HCT116 (cell line): ENCODE measurements around the gene HAPLN1. TPM values are rescaled to one million over a fixed set of nuclear protein-coding genes. Genes with fewer than 3 reads are reported as not detected.

Experiments used
- ATAC-seq: fragments of 200-7000 bp; cut with Tn5 transposase; 2 replicates; pipeline ENCODE4 v1.9.1; 2020; ENCODE audit warnings: mild to moderate bottlenecking, moderate library complexity
- BruUV-seq: library from RNA; stranded (reverse); fragments of 400-500 nt; replicated peaks from 2 replicates; lab custom pipeline; 2021; lab: Mats Ljungman, UMichigan
- CTCF ChIA-PET: fragments of 300-600 bp; sonication (Branson Sonifier 250); formaldehyde crosslinking; loops from one replicate; lab custom pipeline; 2021; ENCODE audit warnings: antibody characterized with exemption; lab: Charles Lee
- POLR2A ChIA-PET: fragments of 300-600, 350-600 bp; sonication (Branson Sonifier 250); formaldehyde crosslinking; loops from one replicate; lab custom pipeline; 2021; ENCODE audit warnings: antibody characterized with exemption; lab: Charles Lee
- RAD21 ChIA-PET, 2 experiments: fragments of 300-600 bp; sonication (Branson Sonifier 250); formaldehyde crosslinking; loops; one replicate each; lab custom pipeline; 2023; ENCODE audit warnings: low total read pairs in 2 of 2; ENCODE audit not compliant: uncharacterized antibody in 2 of 2, unreplicated experiment in 2 of 2, low non-redundant PET in 1 of 2; lab: Charles Lee
- DNase-seq: peaks from one replicate; pipeline ENCODE4 v3.0.0-alpha.2; 2010; ENCODE audit warnings: low read depth, low spot score
- H2AFZ ChIP-seq: fragments of 200-600 bp; shearing (Covaris generic), sonication (generic); 2 replicates; pipeline ENCODE4 v1.6.1; 2017; ENCODE audit warnings: low read depth, mixed run types, mixed read lengths, antibody characterized with exemption, low read length; ENCODE audit not compliant: poor library complexity, severe bottlenecking
- H3K27ac ChIP-seq: 2 replicates; pipeline ENCODE4 v1.5.1; 2012; ENCODE audit warnings: low read depth, low read length
- H3K27me3 ChIP-seq: fragments of 200-600 bp; sonication (generic); 2 replicates; pipeline ENCODE4 v1.6.1; 2016; ENCODE audit warnings: mixed run types, low read length, mixed read lengths; ENCODE audit not compliant: insufficient read depth
- H3K36me3 ChIP-seq, 2 experiments: fragments of 200-500 bp in 1 of 2; fragments of 200-600 bp in 1 of 2; sonication (Bioruptor generic) in 1 of 2; sonication (generic) in 1 of 2; 2 replicates each; pipeline versions ENCODE4 v1.5.1 to v1.6.1; 2014 to 2016; ENCODE audit warnings: low read length in 2 of 2, inconsistent platforms in 1 of 2, mixed read lengths in 1 of 2, mixed run types in 1 of 2; ENCODE audit not compliant: insufficient read depth in 2 of 2, control insufficient read depth in 1 of 2
- H3K4me1 ChIP-seq, 2 experiments: fragments of 200-600 bp in 1 of 2; sonication (generic) in 1 of 2; 2 replicates each; pipeline versions ENCODE4 v1.5.1 to v1.6.1; 2012 to 2017; ENCODE audit warnings: low read length in 2 of 2, inconsistent platforms in 1 of 2, mild to moderate bottlenecking in 1 of 2, mixed read lengths in 1 of 2, mixed run types in 1 of 2, moderate library complexity in 1 of 2; ENCODE audit not compliant: insufficient read depth in 2 of 2, control insufficient read depth in 1 of 2
- H3K4me2 ChIP-seq: fragments of 200-600 bp; sonication (generic); 2 replicates; pipeline ENCODE4 v1.6.1; 2017; ENCODE audit warnings: mixed run types, low read length, mixed read lengths
- H3K4me3 ChIP-seq, 2 experiments: fragments of 200-600 bp in 1 of 2; sonication (generic) in 1 of 2; replicated peaks in 1 of 2; 2 replicates each; pipeline ENCODE4 v1.5.1; 2011 to 2016; ENCODE audit warnings: low read length in 2 of 2, control low read depth in 1 of 2, low read depth in 1 of 2, mild to moderate bottlenecking in 1 of 2, mixed read lengths in 1 of 2, mixed run types in 1 of 2
- H3K79me2 ChIP-seq: fragments of 200-600 bp; sonication (generic); 2 replicates; pipeline ENCODE4 v1.6.1; 2017; ENCODE audit warnings: mild to moderate bottlenecking, mixed run types, low read length, moderate library complexity, mixed read lengths; ENCODE audit not compliant: insufficient read depth
- H3K9ac ChIP-seq: fragments of 200-600 bp; sonication (generic); 2 replicates; pipeline ENCODE4 v1.6.1; 2016; ENCODE audit warnings: low read length, mixed read lengths
- H3K9me2 ChIP-seq: fragments of 200-600 bp; sonication (generic), shearing (Covaris generic); 2 replicates; pipeline ENCODE4 v1.6.1; 2017; ENCODE audit warnings: mixed run types, mild to moderate bottlenecking, moderate library complexity; ENCODE audit not compliant: insufficient read depth
- H3K9me3 ChIP-seq, 2 experiments: fragments of 200-500 bp in 1 of 2; fragments of 200-600 bp in 1 of 2; sonication (Bioruptor generic) in 1 of 2; sonication (generic) in 1 of 2; 2 replicates each; pipeline ENCODE4 v1.6.1; 2014 to 2017; ENCODE audit warnings: low read length in 2 of 2, mixed read lengths in 2 of 2, inconsistent platforms in 1 of 2, low read depth in 1 of 2, mild to moderate bottlenecking in 1 of 2, mixed run types in 1 of 2, moderate library complexity in 1 of 2; ENCODE audit not compliant: control insufficient read depth in 1 of 2, insufficient read depth in 1 of 2
- H4K20me1 ChIP-seq: fragments of 200-600 bp; sonication (generic), shearing (Covaris generic); 2 replicates; pipeline ENCODE4 v1.6.1; 2017; ENCODE audit warnings: mixed run types, mild to moderate bottlenecking, moderate library complexity; ENCODE audit not compliant: insufficient read depth
- CBX3 ChIP-seq: IDR thresholded peaks from 2 replicates; pipeline ENCODE4 v1.6.1; 2012; ENCODE audit warnings: low read depth
- EGR1 ChIP-seq: IDR thresholded peaks from 2 replicates; pipeline ENCODE4 v1.6.1; 2012; ENCODE audit warnings: low read depth
- EZH2 ChIP-seq: fragments of 200-600 bp; sonication (generic); IDR thresholded peaks from 2 replicates; pipeline ENCODE4 v1.6.1; 2017; ENCODE audit warnings: antibody characterized with exemption, mixed run types
- FOSL1 ChIP-seq: IDR thresholded peaks from 2 replicates; pipeline ENCODE4 v1.6.1; 2012; ENCODE audit warnings: low read depth
- JUND ChIP-seq: IDR thresholded peaks from 2 replicates; pipeline ENCODE4 v1.6.1; 2012
- POLR2A ChIP-seq: IDR thresholded peaks from 2 replicates; pipeline ENCODE4 v1.7.0; 2011; ENCODE audit warnings: borderline replicate concordance; ENCODE audit not compliant: insufficient read depth, insufficient read length; ENCODE audit errors: extremely low read depth
- SRF ChIP-seq: IDR thresholded peaks from 2 replicates; pipeline ENCODE4 v1.6.1; 2012; ENCODE audit warnings: low read depth
- intact Hi-C: fragments of 100-400 bp; cut with micrococcal nuclease; formaldehyde crosslinking; loops from 2 replicates; pipeline ENCODE4 v1.10.0; 2022
- total RNA-seq: library from RNA; stranded (reverse); gene quantifications from one replicate; pipeline ENCODE4 v1.2.1, GENCODE V29; 2021; ENCODE audit not compliant: unreplicated experiment
- TF ChIP-seq, protein P1 (sequence below), 3 experiments: fragments of 200-600 bp in 1 of 3; sonication (generic) in 1 of 3; IDR thresholded peaks in 2 of 3; conservative IDR thresholded peaks in 1 of 3; 2 replicates each; pipeline ENCODE4 v1.5.1; 2012 to 2017; ENCODE audit warnings: low read depth in 2 of 3, low read length in 2 of 3, antibody characterized with exemption in 1 of 3, borderline replicate concordance in 1 of 3, control low read depth in 1 of 3, mild to moderate bottlenecking in 1 of 3, mixed read lengths in 1 of 3, mixed run types in 1 of 3, moderate library complexity in 1 of 3; ENCODE audit not compliant: insufficient read depth in 1 of 3
- TF ChIP-seq, protein P2 (sequence below): IDR thresholded peaks from 2 replicates; pipeline ENCODE4 v1.6.1; 2012; ENCODE audit warnings: low read depth
- TF ChIP-seq, protein P3 (sequence below): IDR thresholded peaks from 2 replicates; pipeline ENCODE4 v1.6.1; 2011; ENCODE audit warnings: mild to moderate bottlenecking, low read length, moderate library complexity; ENCODE audit not compliant: insufficient replicate concordance; ENCODE audit errors: extremely low read depth

Gene HAPLN1
- total RNA-seq, 1 experiment from 2014 or later: 0.05 TPM

DNA sequence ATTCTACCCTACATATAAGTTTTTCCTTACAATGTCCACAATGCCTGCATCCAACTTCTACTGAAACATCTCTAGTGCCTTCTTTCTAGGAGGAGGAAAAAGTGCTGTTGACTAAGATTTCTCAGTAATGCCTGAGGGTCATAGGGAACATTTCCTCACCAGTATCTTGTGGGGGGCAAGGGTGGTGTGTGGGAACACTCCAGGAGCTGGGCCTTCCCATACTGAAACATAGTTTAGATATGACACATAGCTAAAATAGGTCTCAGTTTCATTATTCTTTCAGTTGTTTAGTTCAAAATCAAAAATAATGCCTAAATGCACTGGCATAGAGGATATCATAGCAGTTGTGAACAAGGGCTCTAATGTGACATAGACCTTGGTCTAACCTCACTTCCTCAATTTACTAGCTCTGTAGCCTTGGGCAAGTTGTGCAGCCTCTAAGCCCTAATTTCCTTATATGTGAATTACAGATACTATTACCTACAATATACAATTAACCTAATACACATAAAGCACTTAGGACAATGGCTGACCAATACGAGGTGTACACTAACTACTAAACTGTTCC, 66.1 kb downstream of the HAPLN1 start:
- POLR2A ChIA-PET: no interaction called here
- intact Hi-C loops: no loop called here
- CTCF ChIA-PET: no interaction called here
- Histone ChIP-seq H3K9ac (no peak overlapping the region), H3K4me2 (no peak overlapping the region), H4K20me1 (no peaks in the 10 kb centered on the region), H3K4me1 (no peaks in the 10 kb centered on the region), H2AFZ (no peak overlapping the region), H3K36me3 (no peaks in the 10 kb centered on the region), H3K9me3 (no peaks in the 10 kb centered on the region), H3K79me2 (no peaks in the 10 kb centered on the region), H3K4me3 (no peak overlapping the region), H3K9me2 (no peaks in the 10 kb centered on the region), H3K27ac (no peak overlapping the region), H3K27me3 (no peaks in the 10 kb centered on the region)
- DNase-seq (no peak), ATAC-seq (no peak)
- TF ChIP-seq POLR2A (no peak), JUND (no peak), EGR1 (no peak), CBX3 (no peak), FOSL1 (no peak), SRF (no peak), EZH2 (no peak)
- TF ChIP-seq, protein P1, sequence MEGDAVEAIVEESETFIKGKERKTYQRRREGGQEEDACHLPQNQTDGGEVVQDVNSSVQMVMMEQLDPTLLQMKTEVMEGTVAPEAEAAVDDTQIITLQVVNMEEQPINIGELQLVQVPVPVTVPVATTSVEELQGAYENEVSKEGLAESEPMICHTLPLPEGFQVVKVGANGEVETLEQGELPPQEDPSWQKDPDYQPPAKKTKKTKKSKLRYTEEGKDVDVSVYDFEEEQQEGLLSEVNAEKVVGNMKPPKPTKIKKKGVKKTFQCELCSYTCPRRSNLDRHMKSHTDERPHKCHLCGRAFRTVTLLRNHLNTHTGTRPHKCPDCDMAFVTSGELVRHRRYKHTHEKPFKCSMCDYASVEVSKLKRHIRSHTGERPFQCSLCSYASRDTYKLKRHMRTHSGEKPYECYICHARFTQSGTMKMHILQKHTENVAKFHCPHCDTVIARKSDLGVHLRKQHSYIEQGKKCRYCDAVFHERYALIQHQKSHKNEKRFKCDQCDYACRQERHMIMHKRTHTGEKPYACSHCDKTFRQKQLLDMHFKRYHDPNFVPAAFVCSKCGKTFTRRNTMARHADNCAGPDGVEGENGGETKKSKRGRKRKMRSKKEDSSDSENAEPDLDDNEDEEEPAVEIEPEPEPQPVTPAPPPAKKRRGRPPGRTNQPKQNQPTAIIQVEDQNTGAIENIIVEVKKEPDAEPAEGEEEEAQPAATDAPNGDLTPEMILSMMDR (IDR thresholded peaks at IDR 0.05 in 2 of 3, conservative IDR thresholded peaks at IDR 0.05 in 1 of 3; ENCODE audit: borderline replicate concordance in 1 of 3, insufficient read depth in 1 of 3, low read depth in 2 of 3, low read length in 2 of 3): no peak
- TF ChIP-seq, protein P2, sequence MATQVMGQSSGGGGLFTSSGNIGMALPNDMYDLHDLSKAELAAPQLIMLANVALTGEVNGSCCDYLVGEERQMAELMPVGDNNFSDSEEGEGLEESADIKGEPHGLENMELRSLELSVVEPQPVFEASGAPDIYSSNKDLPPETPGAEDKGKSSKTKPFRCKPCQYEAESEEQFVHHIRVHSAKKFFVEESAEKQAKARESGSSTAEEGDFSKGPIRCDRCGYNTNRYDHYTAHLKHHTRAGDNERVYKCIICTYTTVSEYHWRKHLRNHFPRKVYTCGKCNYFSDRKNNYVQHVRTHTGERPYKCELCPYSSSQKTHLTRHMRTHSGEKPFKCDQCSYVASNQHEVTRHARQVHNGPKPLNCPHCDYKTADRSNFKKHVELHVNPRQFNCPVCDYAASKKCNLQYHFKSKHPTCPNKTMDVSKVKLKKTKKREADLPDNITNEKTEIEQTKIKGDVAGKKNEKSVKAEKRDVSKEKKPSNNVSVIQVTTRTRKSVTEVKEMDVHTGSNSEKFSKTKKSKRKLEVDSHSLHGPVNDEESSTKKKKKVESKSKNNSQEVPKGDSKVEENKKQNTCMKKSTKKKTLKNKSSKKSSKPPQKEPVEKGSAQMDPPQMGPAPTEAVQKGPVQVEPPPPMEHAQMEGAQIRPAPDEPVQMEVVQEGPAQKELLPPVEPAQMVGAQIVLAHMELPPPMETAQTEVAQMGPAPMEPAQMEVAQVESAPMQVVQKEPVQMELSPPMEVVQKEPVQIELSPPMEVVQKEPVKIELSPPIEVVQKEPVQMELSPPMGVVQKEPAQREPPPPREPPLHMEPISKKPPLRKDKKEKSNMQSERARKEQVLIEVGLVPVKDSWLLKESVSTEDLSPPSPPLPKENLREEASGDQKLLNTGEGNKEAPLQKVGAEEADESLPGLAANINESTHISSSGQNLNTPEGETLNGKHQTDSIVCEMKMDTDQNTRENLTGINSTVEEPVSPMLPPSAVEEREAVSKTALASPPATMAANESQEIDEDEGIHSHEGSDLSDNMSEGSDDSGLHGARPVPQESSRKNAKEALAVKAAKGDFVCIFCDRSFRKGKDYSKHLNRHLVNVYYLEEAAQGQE: no peak
- TF ChIP-seq, protein P3, sequence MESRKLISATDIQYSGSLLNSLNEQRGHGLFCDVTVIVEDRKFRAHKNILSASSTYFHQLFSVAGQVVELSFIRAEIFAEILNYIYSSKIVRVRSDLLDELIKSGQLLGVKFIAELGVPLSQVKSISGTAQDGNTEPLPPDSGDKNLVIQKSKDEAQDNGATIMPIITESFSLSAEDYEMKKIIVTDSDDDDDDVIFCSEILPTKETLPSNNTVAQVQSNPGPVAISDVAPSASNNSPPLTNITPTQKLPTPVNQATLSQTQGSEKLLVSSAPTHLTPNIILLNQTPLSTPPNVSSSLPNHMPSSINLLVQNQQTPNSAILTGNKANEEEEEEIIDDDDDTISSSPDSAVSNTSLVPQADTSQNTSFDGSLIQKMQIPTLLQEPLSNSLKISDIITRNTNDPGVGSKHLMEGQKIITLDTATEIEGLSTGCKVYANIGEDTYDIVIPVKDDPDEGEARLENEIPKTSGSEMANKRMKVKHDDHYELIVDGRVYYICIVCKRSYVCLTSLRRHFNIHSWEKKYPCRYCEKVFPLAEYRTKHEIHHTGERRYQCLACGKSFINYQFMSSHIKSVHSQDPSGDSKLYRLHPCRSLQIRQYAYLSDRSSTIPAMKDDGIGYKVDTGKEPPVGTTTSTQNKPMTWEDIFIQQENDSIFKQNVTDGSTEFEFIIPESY: no peak
- no TSS peak for BruUV-seq
- RAD21 ChIA-PET: no interaction called here
